Keratinocyte (primary cell): ENCODE data around the gene PFN1. TPM values are rescaled to one million over a fixed set of nuclear protein-coding genes. Genes with fewer than 3 reads are reported as not detected.

Experiments
- DNase-seq: peaks from one replicate; pipeline ENCODE4 v3.0.0-alpha.2; 2011; ENCODE audit warnings: low read depth, missing footprints, low spot score
- FAIRE-seq: peaks from 2 replicates; lab custom pipeline; 2011; peaks lifted over from hg19 to GRCh38; lab: Jason Lieb, UNC
- H2AFZ ChIP-seq: 2 replicates; pipeline ENCODE4 v1.6.0; 2012; ENCODE audit warnings: low read length, control low read depth, inconsistent platforms; ENCODE audit not compliant: control insufficient read depth
- H3K27ac ChIP-seq: 2 replicates; pipeline ENCODE4 v1.5.1; 2011; ENCODE audit warnings: low read length; ENCODE audit not compliant: control insufficient read depth, insufficient read depth
- H3K27me3 ChIP-seq: 3 replicates; pipeline ENCODE4 v1.6.0; 2011; ENCODE audit warnings: low read length; ENCODE audit not compliant: control insufficient read depth, insufficient read depth; ENCODE audit errors: extremely low read depth
- H3K36me3 ChIP-seq, 2 experiments: 2 replicates in 1 of 2; 3 replicates in 1 of 2; pipeline ENCODE4 v1.5.1; 2011; ENCODE audit warnings: low read length in 2 of 2, mild to moderate bottlenecking in 1 of 2; ENCODE audit not compliant: control insufficient read depth in 2 of 2, insufficient read depth in 2 of 2; ENCODE audit errors: extremely low read depth in 1 of 2
- H3K4me1 ChIP-seq: 3 replicates; pipeline ENCODE4 v1.5.1; 2011; ENCODE audit warnings: low read length; ENCODE audit not compliant: control insufficient read depth, insufficient read depth; ENCODE audit errors: extremely low read depth
- H3K4me2 ChIP-seq: 3 replicates; pipeline ENCODE4 v1.6.0; 2011; ENCODE audit warnings: low read depth, low read length; ENCODE audit not compliant: control insufficient read depth, insufficient read depth; ENCODE audit errors: extremely low read depth
- H3K4me3 ChIP-seq, 3 experiments: fragments of 200-600 bp in 1 of 3; sonication (generic) in 1 of 3; 2 replicates in 2 of 3; 3 replicates in 1 of 3; pipeline ENCODE4 v1.5.1; 2011 to 2016; ENCODE audit warnings: low read length in 3 of 3, mild to moderate bottlenecking in 3 of 3, control low read depth in 2 of 3, inconsistent platforms in 1 of 3, low read depth in 1 of 3, mixed read lengths in 1 of 3, mixed run types in 1 of 3, moderate library complexity in 1 of 3; ENCODE audit not compliant: control insufficient read depth in 2 of 3, insufficient read depth in 2 of 3; ENCODE audit errors: extremely low read depth in 1 of 3
- H3K79me2 ChIP-seq: 2 replicates; pipeline ENCODE4 v1.6.0; 2012; ENCODE audit warnings: low read length; ENCODE audit not compliant: control insufficient read depth, insufficient read depth
- H3K9ac ChIP-seq: 3 replicates; pipeline ENCODE4 v1.6.0; 2011; ENCODE audit warnings: low read length; ENCODE audit not compliant: control insufficient read depth, insufficient read depth; ENCODE audit errors: extremely low read depth
- H3K9me1 ChIP-seq: 3 replicates; pipeline ENCODE4 v1.6.0; 2011; ENCODE audit warnings: low read length; ENCODE audit not compliant: control insufficient read depth, insufficient read depth; ENCODE audit errors: extremely low read depth
- H3K9me3 ChIP-seq: 2 replicates; pipeline ENCODE4 v1.5.1; 2012; ENCODE audit warnings: low read depth, low read length; ENCODE audit not compliant: control insufficient read depth
- H4K20me1 ChIP-seq: 3 replicates; pipeline ENCODE4 v1.6.0; 2011; ENCODE audit warnings: low read length; ENCODE audit not compliant: control insufficient read depth, insufficient read depth; ENCODE audit errors: extremely low read depth
- EZH2 ChIP-seq: IDR thresholded peaks from one replicate; pipeline ENCODE4 v1.6.1; 2012; ENCODE audit warnings: inconsistent platforms, mild to moderate bottlenecking, low read length, moderate library complexity
- dilution Hi-C: fragments of 300-500 bp; cut with MboI; formaldehyde crosslinking; loops from one replicate; pipeline ENCODE4 v1.7.0; 2020; ENCODE audit warnings: low sequenced_read_pairs; ENCODE audit not compliant: extremely low pct_ligation_motif_present
- polyA plus RNA-seq, 5 experiments: library from polyadenylated mRNA; depleted of rRNA in 3 of 5; stranded (reverse) in 3 of 5; stranded (forward) in 1 of 5; unstranded in 1 of 5; fragments of >200 nt; gene quantifications; 1 replicate in 1 of 5; 2 replicates in 3 of 5; 3 replicates in 1 of 5; pipeline versions ENCODE4 v1.2.1 to v1.2.3, GENCODE V29; 2011 to 2012; ENCODE audit warnings: missing spikeins in 2 of 5, low read depth in 1 of 5, low replicate concordance in 1 of 5
- TF ChIP-seq, protein P1 (sequence below), 3 experiments: IDR thresholded peaks in 1 of 3; conservative IDR thresholded peaks in 1 of 3; optimal IDR thresholded peaks in 1 of 3; 2 replicates in 2 of 3; 3 replicates in 1 of 3; pipeline versions ENCODE3 to v1.5.1; 2011; ENCODE audit warnings: low read length in 3 of 3, mild to moderate bottlenecking in 3 of 3, moderate library complexity in 2 of 3, control low read depth in 1 of 3, inconsistent platforms in 1 of 3; ENCODE audit not compliant: insufficient read depth in 2 of 3; ENCODE audit errors: extremely low read depth in 1 of 3

PFN1 gene
- polyA plus RNA-seq, 1 donor (not counting 4 experiments of a cell fraction or from before 2014, with no cell fraction given): 1,435 TPM

DNA sequence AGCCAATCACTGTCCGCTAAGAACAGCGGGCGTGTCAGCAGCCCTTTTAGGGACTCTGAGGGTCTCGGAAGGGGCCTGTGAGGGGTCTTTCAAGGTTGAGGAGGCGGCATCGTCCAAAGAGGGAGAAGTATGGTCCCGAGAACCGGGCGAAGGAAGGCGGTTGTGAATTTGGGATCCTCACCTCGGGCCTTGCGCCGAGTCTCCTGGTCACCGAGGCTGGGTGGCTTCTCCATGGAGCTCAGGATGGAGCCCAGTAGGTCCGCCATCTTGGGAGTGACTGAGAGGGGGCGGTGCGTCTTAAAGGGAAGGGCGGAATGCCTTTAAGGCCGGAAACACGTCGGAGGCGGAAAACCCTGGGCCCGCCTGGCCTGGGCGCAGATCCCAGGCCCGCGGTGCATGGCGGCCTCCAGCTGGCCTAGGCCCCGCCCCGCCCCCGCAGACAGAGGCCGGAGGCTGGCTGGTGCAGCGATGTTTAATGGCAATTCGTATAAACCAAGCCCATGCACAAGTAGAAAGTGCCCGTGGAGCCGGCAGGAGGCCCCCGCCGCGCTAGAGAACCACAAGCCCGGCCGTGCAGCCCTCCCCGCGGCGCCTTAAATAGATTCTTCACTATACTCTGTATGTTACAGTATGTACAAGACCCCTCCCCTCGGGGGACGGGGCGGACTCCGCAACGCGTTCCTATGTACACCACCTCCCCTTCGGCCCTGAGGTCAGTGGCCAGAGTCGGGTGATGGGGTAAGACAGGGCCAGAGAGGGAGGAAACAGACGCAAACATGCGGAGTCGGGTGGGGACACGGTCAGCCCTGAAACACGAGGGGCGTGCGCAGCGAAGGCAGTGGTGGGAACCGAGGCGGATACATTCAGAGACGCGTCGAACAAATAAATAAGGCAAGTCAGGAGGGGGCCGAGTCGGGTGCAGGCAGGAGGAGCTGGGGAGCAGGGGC is 19.5 kb upstream of the PFN1 start, which contains the start of gene SPAG7:
SPAG7 (minus strand) TSS at position 279 of the 947 bp plus-strand sequence; CDS start at position 266, 13 bp downstream.
- Histone ChIP-seq H4K20me1 (no peaks in the 10 kb centered on the region), H3K36me3 (peaks cover 14 to 25% of the 10 kb centered on the region in 2 experiments), H3K9me1 (no peaks in the 10 kb centered on the region), H3K27ac (peak within 1 kb of the TSS; percentile 99), H3K4me3 (peak within 1 kb of the TSS; percentile 71 to 94 (median 92)), H3K9ac (peak within 1 kb of the TSS; percentile 97), H2AFZ (peak within 1 kb of the TSS; percentile 84), H3K79me2 (peaks cover 5% of the 10 kb centered on the region), H3K4me1 (peaks cover 31% of the 10 kb centered on the region), H3K9me3 (no peaks in the 10 kb centered on the region), H3K4me2 (peak within 1 kb of the TSS; percentile 95), H3K27me3 (no peaks in the 10 kb centered on the region)
- FAIRE-seq (no peak), DNase-seq (no peak)
- TF ChIP-seq EZH2: no peak
- TF ChIP-seq, protein P1, sequence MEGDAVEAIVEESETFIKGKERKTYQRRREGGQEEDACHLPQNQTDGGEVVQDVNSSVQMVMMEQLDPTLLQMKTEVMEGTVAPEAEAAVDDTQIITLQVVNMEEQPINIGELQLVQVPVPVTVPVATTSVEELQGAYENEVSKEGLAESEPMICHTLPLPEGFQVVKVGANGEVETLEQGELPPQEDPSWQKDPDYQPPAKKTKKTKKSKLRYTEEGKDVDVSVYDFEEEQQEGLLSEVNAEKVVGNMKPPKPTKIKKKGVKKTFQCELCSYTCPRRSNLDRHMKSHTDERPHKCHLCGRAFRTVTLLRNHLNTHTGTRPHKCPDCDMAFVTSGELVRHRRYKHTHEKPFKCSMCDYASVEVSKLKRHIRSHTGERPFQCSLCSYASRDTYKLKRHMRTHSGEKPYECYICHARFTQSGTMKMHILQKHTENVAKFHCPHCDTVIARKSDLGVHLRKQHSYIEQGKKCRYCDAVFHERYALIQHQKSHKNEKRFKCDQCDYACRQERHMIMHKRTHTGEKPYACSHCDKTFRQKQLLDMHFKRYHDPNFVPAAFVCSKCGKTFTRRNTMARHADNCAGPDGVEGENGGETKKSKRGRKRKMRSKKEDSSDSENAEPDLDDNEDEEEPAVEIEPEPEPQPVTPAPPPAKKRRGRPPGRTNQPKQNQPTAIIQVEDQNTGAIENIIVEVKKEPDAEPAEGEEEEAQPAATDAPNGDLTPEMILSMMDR (optimal IDR thresholded peaks at IDR 0.05 in 1 of 3, IDR thresholded peaks at IDR 0.05 in 1 of 3, conservative IDR thresholded peaks at IDR 0.05 in 1 of 3; ENCODE audit: extremely low read depth in 1 of 3, insufficient read depth in 2 of 3, low read length in 3 of 3): no peak
- dilution Hi-C loops: no loop called here

DNA sequence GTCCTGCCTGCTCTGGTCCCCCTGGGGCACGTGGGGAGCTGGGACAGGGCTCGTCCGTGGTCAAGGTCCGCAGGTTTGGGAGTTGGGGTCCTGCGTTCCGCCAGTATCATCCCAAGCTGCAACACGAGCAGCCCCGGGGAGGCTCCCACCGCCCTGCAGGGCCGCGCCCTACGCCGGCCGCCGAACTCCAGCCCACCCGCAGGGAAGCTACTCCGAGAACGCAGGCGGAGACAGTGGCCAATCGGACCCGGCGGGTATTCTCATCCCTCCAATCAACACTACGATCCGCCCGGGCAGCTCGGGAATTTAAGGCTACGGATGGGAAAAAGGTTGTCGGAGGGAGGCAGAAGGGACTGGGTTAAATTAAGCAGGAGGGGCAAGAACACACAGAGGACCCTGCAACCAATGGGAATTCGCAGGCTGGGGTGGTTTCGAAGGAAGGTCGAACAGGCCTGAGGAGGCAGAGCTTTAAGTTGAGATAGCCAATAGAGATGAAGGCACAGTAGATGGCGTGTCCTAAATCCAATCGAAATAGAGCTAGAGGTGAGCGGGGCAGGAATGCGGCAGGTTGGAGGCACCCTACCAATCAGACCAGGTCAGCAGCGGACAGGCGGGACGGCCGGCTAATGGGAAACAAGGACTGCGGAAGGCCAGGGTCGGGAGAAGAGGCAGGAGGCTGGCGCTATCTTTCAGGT is 18.7 kb upstream of the PFN1 start:
- dilution Hi-C loops: no loop called here
- Histone ChIP-seq H3K27ac (peak overlapping the region; percentile 99), H3K9me3 (no peaks in the 10 kb centered on the region), H3K36me3 (peaks cover 11 to 19% of the 10 kb centered on the region in 2 experiments), H3K4me2 (peak overlapping the region; percentile 95), H3K4me1 (peaks cover 31% of the 10 kb centered on the region), H3K4me3 (peak overlapping the region; percentile 71 to 94 (median 92)), H3K79me2 (peaks cover 5% of the 10 kb centered on the region), H4K20me1 (no peaks in the 10 kb centered on the region), H3K9ac (peak overlapping the region; percentile 97), H3K9me1 (no peaks in the 10 kb centered on the region), H2AFZ (no peak overlapping the region), H3K27me3 (no peaks in the 10 kb centered on the region)
- FAIRE-seq: peak; percentile 93
- DNase-seq: peak; percentile 95
- no peak for TF ChIP-seq EZH2
- TF ChIP-seq, protein P1 (optimal IDR thresholded peaks at IDR 0.05 in 1 of 3, IDR thresholded peaks at IDR 0.05 in 1 of 3, conservative IDR thresholded peaks at IDR 0.05 in 1 of 3; ENCODE audit: extremely low read depth in 1 of 3, insufficient read depth in 2 of 3, low read length in 3 of 3): no peak
